BJ (cell line): ENCODE results near the gene FCHO2. TPM values are rescaled to one million over a fixed set of nuclear protein-coding genes. Genes with fewer than 3 reads are reported as not detected.

Source experiments
- CTCF ChIA-PET: fragments of 350-600 bp; formaldehyde crosslinking; extraction: SDS; loops from one replicate; lab custom pipeline; 2021; ENCODE audit warnings: antibody characterized with exemption, inconsistent platforms; lab: Yijun Ruan, JAX
- POLR2A ChIA-PET: fragments of 300-600 bp; sonication (Branson Sonifier 250); formaldehyde crosslinking; extraction: SDS; loops from one replicate; lab custom pipeline; 2021; ENCODE audit warnings: antibody characterized with exemption; lab: Charles Lee
- DNase-seq: peaks from one replicate; pipeline ENCODE4 v3.0.0-alpha.2; 2011; ENCODE audit warnings: low read depth
- H3K27me3 ChIP-seq: 2 replicates; pipeline ENCODE4 v1.6.0; 2011; ENCODE audit warnings: low read length; ENCODE audit not compliant: control insufficient read depth, insufficient read depth
- H3K36me3 ChIP-seq: 2 replicates; pipeline ENCODE4 v1.5.1; 2011; ENCODE audit warnings: low read length; ENCODE audit not compliant: control insufficient read depth, insufficient read depth
- H3K4me3 ChIP-seq: 2 replicates; pipeline ENCODE4 v1.5.1; 2011; ENCODE audit warnings: low read depth, mild to moderate bottlenecking, control low read depth, low read length
- CTCF ChIP-seq: IDR thresholded peaks from 2 replicates; pipeline ENCODE4 v1.5.1; 2011; ENCODE audit warnings: low read depth, mild to moderate bottlenecking, control low read depth, inconsistent platforms, low read length, moderate library complexity; ENCODE audit not compliant: insufficient read depth
- polyA plus RNA-seq: library from polyadenylated mRNA; depleted of rRNA; stranded (reverse); fragments of >200 nt; gene quantifications from 2 replicates; pipeline ENCODE4 v1.2.3, GENCODE V29; 2011

FCHO2 gene
- polyA plus RNA-seq, 1 experiment: 15.7 TPM

DNA sequence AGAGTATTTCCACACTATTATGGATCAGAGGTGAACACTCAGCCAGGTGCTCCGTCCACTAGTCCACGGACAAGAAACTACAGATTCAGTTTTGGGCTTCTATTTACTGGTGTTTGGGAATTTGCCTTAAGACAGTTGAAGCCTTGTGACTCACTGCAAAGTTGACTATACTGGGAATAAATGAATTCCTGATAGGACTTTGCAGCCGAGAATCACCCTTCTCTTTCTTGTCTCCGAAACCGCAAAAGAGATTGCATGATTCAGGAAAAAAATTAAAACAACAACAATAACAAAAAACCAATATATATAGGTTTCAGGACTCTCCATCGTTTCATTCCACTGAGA lies 165.2 kb downstream of the FCHO2 start:
- H3K27me3 ChIP-seq: no peaks in the 10 kb centered on the region
- no peak for TF ChIP-seq CTCF
- no peak for DNase-seq
- no peaks in the 10 kb centered on the region for H3K36me3 ChIP-seq
- POLR2A ChIA-PET: no interaction called here
- H3K4me3 ChIP-seq: peak overlapping the region; percentile 36
- CTCF ChIA-PET: no interaction called here

DNA sequence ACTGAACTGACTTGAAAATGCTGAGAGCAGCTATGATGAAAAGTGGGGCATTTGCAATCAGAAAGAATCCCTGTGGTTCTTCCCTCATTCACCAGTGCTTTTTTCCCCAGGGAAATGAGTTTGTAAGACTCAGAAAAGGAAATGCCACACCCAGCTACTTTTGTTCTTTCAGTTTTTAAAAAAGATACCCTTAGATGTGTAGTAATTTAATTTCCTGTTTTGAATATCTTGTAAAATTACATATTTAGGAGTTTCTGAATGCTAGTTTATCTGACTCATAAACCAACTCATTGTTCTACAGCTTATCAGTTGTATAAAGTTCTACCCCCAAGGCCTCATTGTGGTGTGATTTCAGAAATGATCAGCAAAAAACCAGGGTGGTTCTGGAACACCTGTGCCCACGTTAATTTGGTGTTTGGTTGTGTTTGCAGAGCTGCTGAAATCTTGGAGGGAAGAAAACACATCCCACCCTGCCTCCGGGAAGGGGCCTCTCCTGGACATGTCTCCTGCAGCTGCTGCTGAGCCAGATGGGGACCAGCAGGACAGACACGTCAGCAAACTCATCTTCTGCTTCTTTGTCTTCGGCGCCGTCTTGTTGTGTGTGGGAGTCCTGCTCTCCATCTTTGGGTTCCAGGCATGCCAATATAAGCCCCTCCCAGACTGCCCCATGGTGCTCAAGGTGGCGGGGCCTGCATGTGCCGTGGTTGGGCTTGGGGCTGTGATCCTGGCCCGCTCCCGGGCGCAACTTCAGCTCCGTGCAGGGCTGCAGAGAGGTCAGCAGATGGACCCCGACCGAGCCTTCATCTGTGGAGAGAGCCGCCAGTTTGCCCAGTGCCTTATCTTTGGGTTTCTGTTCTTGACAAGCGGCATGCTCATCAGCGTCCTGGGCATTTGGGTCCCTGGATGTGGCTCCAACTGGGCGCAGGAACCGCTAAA lies 167.3 kb downstream of the FCHO2 start:
- TF ChIP-seq CTCF: no peak
- peak; percentile 26 for DNase-seq
- ChIA-PET CTCF (interaction anchor here (0.8 to 1.7 kb wide), 7 partner anchors 31 to 328 kb away, joined by 3 to 6 read pairs (median 4); no protein-coding TSS in a partner anchor), POLR2A (interaction anchor here (0.6 kb wide), 1 partner anchor 1553 kb away, joined by 3 read pairs; no protein-coding TSS in a partner anchor)
- Histone ChIP-seq H3K4me3 (no peak overlapping the region), H3K27me3 (no peaks in the 10 kb centered on the region), H3K36me3 (no peaks in the 10 kb centered on the region)

DNA sequence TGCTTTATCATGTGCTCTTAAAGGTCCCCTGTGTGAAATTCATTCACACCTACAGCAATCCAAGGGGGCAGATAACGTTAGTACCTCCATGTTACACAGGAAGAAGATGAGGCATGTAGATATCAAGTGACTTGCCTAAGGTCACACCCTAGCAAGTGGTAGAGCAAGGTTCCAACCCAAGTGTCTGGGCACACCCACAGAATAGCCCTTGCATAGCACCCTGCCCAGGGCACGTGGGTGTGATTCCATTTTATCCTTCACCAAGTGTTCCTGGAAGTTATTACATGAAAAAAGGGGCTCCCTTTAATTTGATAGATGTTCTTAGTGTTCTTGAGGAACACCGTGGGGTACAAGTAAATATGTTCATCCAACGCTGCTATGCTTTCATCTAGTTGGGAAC lies 169.4 kb downstream of the FCHO2 start:
- no peak for TF ChIP-seq CTCF
- no peak overlapping the region for H3K4me3 ChIP-seq
- ChIA-PET POLR2A (no interaction called here), CTCF (interaction anchor here (0.8 to 1.6 kb wide), 2 partner anchors 10 to 25 kb away, joined by 3 read pairs; no protein-coding TSS in a partner anchor)
- H3K27me3 ChIP-seq: no peaks in the 10 kb centered on the region
- no peak for DNase-seq
- no peaks in the 10 kb centered on the region for H3K36me3 ChIP-seq

GRCh38 chr5:73126381-73126780 lies 170.5 kb downstream of the FCHO2 start:
- ChIA-PET POLR2A (no interaction called here), CTCF (interaction anchor here (0.8 to 1.6 kb wide), 3 partner anchors 8 to 329 kb away, joined by 3 read pairs; no protein-coding TSS in a partner anchor)
- no peak for DNase-seq

More at GRCh38 chr5:73126381-73126780, 170.5 kb downstream of the FCHO2 start:
- TF ChIP-seq CTCF: no peak
- Histone ChIP-seq H3K4me3 (no peak overlapping the region), H3K36me3 (no peaks in the 10 kb centered on the region), H3K27me3 (no peaks in the 10 kb centered on the region)
